GM12878 (cell line): ENCODE data around the gene FAM222B. TPM values are rescaled to one million over a fixed set of nuclear protein-coding genes. Genes with fewer than 3 reads are reported as not detected.

Experiments used
- ATF3 ChIP-seq: IDR thresholded peaks from 2 replicates; pipeline ENCODE4 v1.6.1; 2011; ENCODE audit warnings: low read depth, mild to moderate bottlenecking, low read length, moderate library complexity, borderline replicate concordance; ENCODE audit errors: extremely low read depth
- BACH1 ChIP-seq: fragments of 450-650 bp; IDR thresholded peaks from 2 replicates; pipeline ENCODE4 v1.6.1; 2017; ENCODE audit warnings: mild to moderate bottlenecking, borderline replicate concordance
- CBFB ChIP-seq: IDR thresholded peaks from 2 replicates; pipeline ENCODE4 v1.6.1; 2016; ENCODE audit warnings: antibody characterized with exemption, low read depth
- CEBPB ChIP-seq, 2 experiments: fragments of 150-350 bp in 1 of 2; IDR thresholded peaks; 2 replicates each; pipeline ENCODE4 v1.6.1; 2012 to 2014; ENCODE audit warnings: low read depth in 2 of 2, low read length in 2 of 2, borderline replicate concordance in 1 of 2, inconsistent platforms in 1 of 2
- EGR1 ChIP-seq, 2 experiments: IDR thresholded peaks; 1 replicate in 1 of 2; 2 replicates in 1 of 2; pipeline ENCODE4 v1.6.1; 2011 to 2012; ENCODE audit warnings: low read depth in 2 of 2, low read length in 2 of 2, borderline replicate concordance in 1 of 2, mild to moderate bottlenecking in 1 of 2, moderate library complexity in 1 of 2
- FOXK2 ChIP-seq: fragments of 450-650 bp; IDR thresholded peaks from 2 replicates; pipeline ENCODE4 v1.6.1; 2017; ENCODE audit warnings: mild to moderate bottlenecking, moderate library complexity
- HDAC6 ChIP-seq: fragments of 200-600 bp; sonication (generic); IDR thresholded peaks from one replicate; pipeline ENCODE4 v1.8.0; 2017; ENCODE audit warnings: antibody characterized with exemption; ENCODE audit not compliant: unreplicated experiment
- MTA3 ChIP-seq: IDR thresholded peaks from 2 replicates; pipeline ENCODE4 v1.6.1; 2012; ENCODE audit warnings: low read length, inconsistent platforms, borderline replicate concordance
- NFYB ChIP-seq: IDR thresholded peaks from 2 replicates; pipeline ENCODE4 v1.6.1; 2011; ENCODE audit warnings: low read depth, mild to moderate bottlenecking, low read length, improper control_type of control experiment, moderate library complexity; ENCODE audit not compliant: insufficient read depth
- PAX5 ChIP-seq: IDR thresholded peaks from 2 replicates; pipeline ENCODE4 v1.6.1; 2011; ENCODE audit warnings: low read depth, low read length, borderline replicate concordance
- PBX3 ChIP-seq: IDR thresholded peaks from 2 replicates; pipeline ENCODE4 v1.6.1; 2011; ENCODE audit warnings: mild to moderate bottlenecking, low read depth, low read length, moderate library complexity; ENCODE audit not compliant: insufficient replicate concordance
- RELB ChIP-seq: fragments of 450-650 bp; IDR thresholded peaks from 2 replicates; pipeline ENCODE4 v1.6.1; 2017; ENCODE audit warnings: low read depth, mild to moderate bottlenecking, moderate library complexity
- SREBF1 ChIP-seq: IDR thresholded peaks from 2 replicates; pipeline ENCODE4 v1.6.1; 2012; ENCODE audit warnings: mild to moderate bottlenecking, low read length
- SRF ChIP-seq, 2 experiments: IDR thresholded peaks; 2 replicates each; pipeline ENCODE4 v1.6.1; 2011; ENCODE audit warnings: low read depth in 2 of 2, low read length in 2 of 2, mild to moderate bottlenecking in 1 of 2, moderate library complexity in 1 of 2
- STAT1 ChIP-seq: fragments of 450-650 bp; conservative IDR thresholded peaks from 2 replicates; pipeline ENCODE4 v1.6.1; 2014; ENCODE audit warnings: antibody characterized with exemption, mild to moderate bottlenecking
- SUPT20H ChIP-seq: IDR thresholded peaks from 2 replicates; pipeline ENCODE4 v1.6.1; 2011; ENCODE audit warnings: low read depth, mild to moderate bottlenecking, low read length, moderate library complexity, borderline replicate concordance; ENCODE audit not compliant: control insufficient read depth
- SUZ12 ChIP-seq: fragments of 200-600 bp; sonication (generic); IDR thresholded peaks from one replicate; pipeline ENCODE4 v1.6.1; 2018; ENCODE audit warnings: antibody characterized with exemption, mild to moderate bottlenecking; ENCODE audit not compliant: unreplicated experiment
- TARDBP ChIP-seq: IDR thresholded peaks from 2 replicates; pipeline ENCODE4 v1.6.1; 2016; ENCODE audit warnings: borderline replicate concordance
- TCF3 ChIP-seq: IDR thresholded peaks from 2 replicates; pipeline ENCODE4 v1.6.1; 2012; ENCODE audit warnings: low read depth, mild to moderate bottlenecking, low read length, borderline replicate concordance; ENCODE audit not compliant: insufficient read depth
- USF1 ChIP-seq: IDR thresholded peaks from 2 replicates; pipeline ENCODE4 v1.6.1; 2011; ENCODE audit warnings: borderline replicate concordance, low read depth, mild to moderate bottlenecking, moderate library complexity, mixed read lengths, low read length; ENCODE audit not compliant: insufficient read depth; ENCODE audit errors: extremely low read length
- YBX1 ChIP-seq: fragments of 450-650 bp; IDR thresholded peaks from 2 replicates; pipeline ENCODE4 v1.6.1; 2016; ENCODE audit warnings: antibody characterized with exemption
- polyA plus RNA-seq, 11 experiments: library from polyadenylated mRNA; depleted of rRNA in 4 of 11; unstranded in 6 of 11; stranded (reverse) in 5 of 11; fragments of >200 nt; fragmentation: Nextera tagmentation in 4 of 11; fragmentation: Illumina TruSeq in 1 of 11; extraction: Ambion mirVana in 4 of 11; extraction: Trizol in 1 of 11; gene quantifications; 1 replicate in 1 of 11; 2 replicates in 10 of 11; pipeline versions ENCODE4 v1.2.1 to v1.2.3, GENCODE V29; 2011 to 2016; ENCODE audit warnings: inconsistent platforms in 2 of 11, missing spikeins in 2 of 11, low read depth in 1 of 11
- total RNA-seq, 4 experiments: library from RNA; depleted of rRNA in 3 of 4; stranded (reverse); fragments of >200 nt in 3 of 4; fragmentation: Illumina TruSeq in 1 of 4; extraction: Trizol in 1 of 4; gene quantifications; 2 replicates each; pipeline versions ENCODE4 v1.2.1 to v1.2.3, GENCODE V29; 2013 to 2021
- TF ChIP-seq, protein P1 (sequence below): IDR thresholded peaks from 2 replicates; pipeline ENCODE4 v1.6.1; 2012; ENCODE audit warnings: low read length, inconsistent platforms
- TF ChIP-seq, protein P2 (sequence below): IDR thresholded peaks from 2 replicates; pipeline ENCODE4 v1.6.1; 2012; ENCODE audit warnings: low read depth, low read length, improper control_type of control experiment

Gene FAM222B
- total and polyA plus RNA-seq, 10 of the 15 experiments (the other 5 are each of a cell fraction or from before 2014, with no cell fraction given) = 2.8 to 18.3 (median 6.4) TPM

GRCh38 chr17:28750178-28751047 is 92.2 kb downstream of the FAM222B start (continued):
- no peak for TF ChIP-seq PBX3
- TF ChIP-seq TARDBP = no peak
- no peak for TF ChIP-seq USF1
- 0 out of 2 replicates have a peak, but pooled peaks have one; percentile 13 for TF ChIP-seq BACH1
- TF ChIP-seq, protein P1, sequence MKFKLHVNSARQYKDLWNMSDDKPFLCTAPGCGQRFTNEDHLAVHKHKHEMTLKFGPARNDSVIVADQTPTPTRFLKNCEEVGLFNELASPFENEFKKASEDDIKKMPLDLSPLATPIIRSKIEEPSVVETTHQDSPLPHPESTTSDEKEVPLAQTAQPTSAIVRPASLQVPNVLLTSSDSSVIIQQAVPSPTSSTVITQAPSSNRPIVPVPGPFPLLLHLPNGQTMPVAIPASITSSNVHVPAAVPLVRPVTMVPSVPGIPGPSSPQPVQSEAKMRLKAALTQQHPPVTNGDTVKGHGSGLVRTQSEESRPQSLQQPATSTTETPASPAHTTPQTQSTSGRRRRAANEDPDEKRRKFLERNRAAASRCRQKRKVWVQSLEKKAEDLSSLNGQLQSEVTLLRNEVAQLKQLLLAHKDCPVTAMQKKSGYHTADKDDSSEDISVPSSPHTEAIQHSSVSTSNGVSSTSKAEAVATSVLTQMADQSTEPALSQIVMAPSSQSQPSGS = peak; percentile 1; the same call in 1 of the 2 replicates
- TF ChIP-seq SRF (IDR thresholded peaks at IDR 0.05; ENCODE audit: low read depth in 2 of 2, low read length in 2 of 2) = no peak
- TF ChIP-seq TCF3 = no peak
- 0 out of 2 replicates have a peak, but pooled peaks have one; percentile 15 for TF ChIP-seq CBFB
- peak; percentile 49; the same call in 1 of the 2 replicates for TF ChIP-seq ATF3
- TF ChIP-seq YBX1 = no peak
- TF ChIP-seq MTA3 = 0 out of 2 replicates have a peak, but pooled peaks have one; percentile 27
- TF ChIP-seq EGR1 (IDR thresholded peaks at IDR 0.05; ENCODE audit: borderline replicate concordance in 1 of 2, low read depth in 2 of 2, low read length in 2 of 2) = no peak
- no peak for TF ChIP-seq SREBF1
- TF ChIP-seq RELB = 0 out of 2 replicates have a peak, but pooled peaks have one; percentile 17
- TF ChIP-seq SUZ12 = no peak
- TF ChIP-seq, protein P2, sequence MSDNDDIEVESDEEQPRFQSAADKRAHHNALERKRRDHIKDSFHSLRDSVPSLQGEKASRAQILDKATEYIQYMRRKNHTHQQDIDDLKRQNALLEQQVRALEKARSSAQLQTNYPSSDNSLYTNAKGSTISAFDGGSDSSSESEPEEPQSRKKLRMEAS = no peak
- no peak for TF ChIP-seq NFYB
- no peak for TF ChIP-seq PAX5
- TF ChIP-seq FOXK2 = no peak
- no peak for TF ChIP-seq STAT1
- TF ChIP-seq SUPT20H = no peak
- no peak for TF ChIP-seq HDAC6
- TF ChIP-seq CEBPB (IDR thresholded peaks at IDR 0.05; ENCODE audit: borderline replicate concordance in 1 of 2, low read depth in 2 of 2, low read length in 2 of 2) = no peak
